ENCODE results near the gene SNAP25.

The SNAP25 gene

DNA sequence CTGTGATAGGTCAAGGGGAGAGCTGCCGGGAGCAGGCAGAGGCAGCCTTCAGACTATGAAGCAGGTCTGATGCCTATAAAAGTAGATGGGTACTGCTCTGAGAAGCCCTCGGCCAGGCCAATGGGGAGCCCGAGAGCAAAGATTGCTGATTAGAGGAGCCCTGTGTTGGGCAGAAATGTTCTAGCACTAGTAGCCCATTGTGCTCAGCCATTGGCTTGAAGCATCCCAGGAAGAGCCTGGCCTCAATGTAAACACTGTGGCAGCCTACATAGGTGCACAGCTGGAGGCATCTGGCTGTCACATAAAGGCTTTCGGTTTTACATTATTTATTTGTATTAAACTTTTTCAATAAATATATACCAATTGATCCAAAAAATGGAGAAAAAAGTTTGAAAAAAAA is 67.7 kb downstream of the SNAP25 start:
- no peak for TF ChIP-seq POLR2A (IDR thresholded peaks at IDR 0.05; ENCODE audit: low read length)
- no peak for DNase-seq

DNA sequence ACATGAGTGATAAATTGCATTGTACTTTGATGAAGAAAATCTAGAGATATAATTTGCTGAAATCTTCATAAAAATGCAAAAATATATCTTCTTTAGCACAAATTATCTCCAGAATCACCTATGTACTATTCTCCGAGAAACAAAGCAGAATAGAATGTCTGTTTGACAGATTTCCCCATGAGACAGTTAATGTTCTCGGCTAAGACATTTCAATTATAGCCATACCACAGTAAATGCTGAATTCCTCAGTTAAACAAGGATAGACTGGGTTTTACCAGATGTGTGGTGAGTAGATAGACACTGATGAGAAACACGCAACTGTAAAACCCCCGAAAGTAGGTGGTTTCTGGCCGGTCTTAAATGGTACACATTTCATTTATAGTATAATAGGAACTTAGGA is 69.8 kb downstream of the SNAP25 start:
- TF ChIP-seq GATA1 (IDR thresholded peaks at IDR 0.05; ENCODE audit: low read depth, low read length) (no peak), POLR2A (IDR thresholded peaks at IDR 0.05; ENCODE audit: low read length) (no peak)
- DNase-seq, result no peak

DNA sequence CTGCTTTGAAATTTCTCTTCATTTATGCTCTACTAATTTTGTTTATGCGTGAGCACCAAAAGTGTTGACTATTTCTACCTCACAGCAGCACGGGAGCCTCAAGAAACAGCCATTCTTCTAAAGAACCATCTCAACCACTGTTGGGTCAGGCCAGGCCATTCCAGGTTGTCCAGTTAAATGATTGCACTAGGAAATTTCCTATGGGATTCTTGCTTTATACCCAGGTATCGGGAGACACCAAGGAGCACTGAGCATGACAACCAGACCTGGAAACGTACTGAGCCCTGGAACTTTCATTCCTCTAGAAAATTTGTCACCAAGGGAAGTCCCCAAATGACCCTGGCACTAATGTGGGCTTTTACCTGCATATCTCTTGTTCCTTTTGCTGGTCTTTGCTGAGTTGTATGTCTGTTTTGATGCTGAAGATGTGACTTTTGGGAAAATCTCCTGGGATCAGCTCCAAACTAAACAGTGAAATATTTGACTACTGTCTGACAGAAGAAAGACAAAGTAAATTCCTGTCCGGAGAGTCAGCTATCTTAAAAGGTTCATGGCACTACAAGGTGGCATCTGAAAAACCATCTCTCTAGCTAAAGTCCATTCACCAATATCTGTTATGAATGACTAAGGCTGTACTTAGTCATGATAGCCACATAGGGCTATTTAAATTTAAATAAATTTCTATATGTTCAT is 70.5 kb downstream of the SNAP25 start:
- DNase-seq, result no peak
- TF ChIP-seq POLR2A (IDR thresholded peaks at IDR 0.05; ENCODE audit: low read length) (no peak), GATA1 (IDR thresholded peaks at IDR 0.05; ENCODE audit: low read depth, low read length) (no peak)

DNA sequence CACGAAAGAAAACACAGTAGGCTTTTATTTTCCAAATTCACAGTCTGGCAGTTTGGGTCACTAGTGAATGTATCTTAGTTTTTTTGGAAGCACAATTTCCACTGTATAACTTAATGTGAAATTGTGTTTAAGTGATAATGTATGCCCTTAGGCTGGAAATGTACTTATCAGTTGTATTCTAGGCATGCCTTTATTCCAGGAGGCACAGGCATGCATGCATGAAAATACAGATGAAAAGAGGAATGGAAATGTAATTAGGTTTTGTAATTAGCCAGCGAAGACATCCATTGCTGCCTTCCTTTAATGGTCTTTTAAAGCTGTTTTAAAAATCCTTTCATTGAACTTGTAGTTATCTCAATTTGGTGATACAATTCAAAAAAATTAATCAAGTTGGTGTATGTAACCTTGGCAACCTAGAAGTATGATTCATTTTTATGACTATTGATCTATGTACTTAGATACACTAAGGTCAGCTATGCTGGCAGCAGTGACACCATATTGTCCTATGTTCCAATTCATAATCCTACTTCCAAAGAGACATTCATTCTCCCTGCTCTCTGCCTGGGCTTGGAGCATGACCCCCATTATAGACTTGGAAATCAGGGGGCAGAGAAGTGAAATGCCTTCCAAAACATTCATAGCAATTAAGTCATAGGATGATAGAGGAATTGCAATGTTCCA is 73.1 kb downstream of the SNAP25 start:
- no peak for DNase-seq
- TF ChIP-seq GATA1 (IDR thresholded peaks at IDR 0.05; ENCODE audit: low read depth, low read length) (no peak), POLR2A (IDR thresholded peaks at IDR 0.05; ENCODE audit: low read length) (no peak)

DNA sequence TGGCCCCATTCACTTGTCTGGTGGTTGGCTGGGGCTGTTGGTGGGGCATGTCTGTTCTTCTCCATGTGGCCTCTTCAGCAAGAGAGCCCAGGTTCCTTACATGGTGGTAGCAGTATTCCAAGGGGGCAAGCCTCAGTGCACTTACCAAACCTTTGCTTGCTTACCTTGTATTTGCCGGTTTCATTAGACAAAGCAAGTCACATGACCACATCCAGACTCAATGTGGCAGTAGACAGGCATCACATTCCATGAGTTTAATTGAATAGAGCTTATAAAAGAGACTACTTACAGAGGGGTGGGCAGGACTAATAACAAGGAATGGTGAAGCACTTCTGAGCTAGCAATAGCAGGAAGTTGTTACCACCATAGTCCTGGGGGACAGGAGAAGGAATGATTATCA is 78.6 kb downstream of the SNAP25 start:
- no peak for DNase-seq
- TF ChIP-seq POLR2A (IDR thresholded peaks at IDR 0.05; ENCODE audit: low read length), result no peak
- TF ChIP-seq GATA1 (IDR thresholded peaks at IDR 0.05; ENCODE audit: low read depth, low read length), result no peak

DNA sequence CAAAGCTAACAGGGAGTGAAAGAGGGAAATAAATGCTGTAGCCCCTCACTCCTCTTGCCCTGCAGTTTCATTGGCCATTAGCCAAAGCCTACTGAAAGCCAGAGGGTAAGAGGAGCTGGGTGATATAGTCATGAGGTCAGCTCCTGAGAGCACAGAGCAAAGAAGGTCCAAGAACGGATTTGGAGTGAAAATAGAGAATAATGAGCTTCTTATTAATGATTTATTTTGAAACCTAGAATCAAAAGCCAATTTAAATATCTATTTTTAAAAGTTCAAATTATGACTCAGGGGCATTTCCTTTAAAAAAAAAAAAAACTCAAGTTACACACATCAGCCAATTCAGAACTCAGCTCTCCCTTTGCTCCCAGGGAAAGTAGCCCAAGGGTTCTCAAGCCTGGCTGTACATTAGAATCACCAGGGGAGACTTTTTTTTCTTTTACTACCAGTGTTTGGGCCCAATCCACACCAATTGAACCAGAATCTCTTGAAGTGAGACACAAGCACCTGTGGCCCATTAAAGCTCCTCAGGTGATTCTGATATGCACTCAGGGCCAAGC is 79.1 kb downstream of the SNAP25 start:
- DNase-seq, result no peak

DNA sequence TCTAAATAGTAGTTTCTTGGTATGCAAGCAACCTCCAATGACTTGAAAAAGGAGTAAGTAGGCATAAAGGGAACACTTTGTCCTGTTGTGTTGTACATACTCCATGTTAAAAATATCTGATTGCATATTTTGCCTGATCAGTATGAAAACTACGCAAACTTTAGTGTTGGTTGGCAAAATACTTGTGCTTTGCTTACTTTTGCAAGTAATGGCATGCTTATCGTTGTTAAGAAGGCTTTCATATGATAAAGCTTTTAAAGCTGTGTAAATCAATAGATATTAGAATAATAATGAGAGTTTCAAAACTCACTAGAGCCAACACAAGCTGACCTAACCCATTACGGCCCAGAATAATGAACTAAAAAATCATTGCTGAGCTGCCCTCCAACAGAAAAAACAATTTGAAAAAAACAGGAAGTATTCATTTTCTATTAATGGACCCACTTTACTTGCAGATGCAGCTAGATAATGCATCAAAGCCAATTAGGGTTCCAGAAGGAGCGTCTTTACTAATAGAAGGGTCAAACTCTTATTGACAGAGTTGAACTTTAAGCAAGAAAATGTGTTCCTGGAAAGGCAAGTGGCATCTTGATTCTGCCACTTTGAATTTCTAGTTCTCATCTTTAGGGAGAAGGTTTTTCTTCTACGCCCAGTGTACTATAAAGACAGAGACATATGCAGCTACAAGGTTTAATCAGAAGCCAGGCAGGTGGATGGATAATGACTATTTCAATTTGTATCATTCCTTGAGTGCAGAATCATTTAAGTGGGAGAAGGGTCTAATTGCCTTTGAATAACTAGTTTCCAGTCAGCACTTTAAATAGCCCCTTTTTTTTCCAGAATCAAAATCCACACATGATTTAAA is 82.2 kb downstream of the SNAP25 start:
- DNase-seq, result no peak
- TF ChIP-seq POLR2A (IDR thresholded peaks at IDR 0.05; ENCODE audit: low read length) (no peak), GATA1 (IDR thresholded peaks at IDR 0.05; ENCODE audit: low read depth, low read length) (no peak)

More for the DNA sequence above, 79.1 kb downstream of the SNAP25 start:
- TF ChIP-seq POLR2A (IDR thresholded peaks at IDR 0.05; ENCODE audit: low read length) (no peak), GATA1 (IDR thresholded peaks at IDR 0.05; ENCODE audit: low read depth, low read length) (no peak)

DNA sequence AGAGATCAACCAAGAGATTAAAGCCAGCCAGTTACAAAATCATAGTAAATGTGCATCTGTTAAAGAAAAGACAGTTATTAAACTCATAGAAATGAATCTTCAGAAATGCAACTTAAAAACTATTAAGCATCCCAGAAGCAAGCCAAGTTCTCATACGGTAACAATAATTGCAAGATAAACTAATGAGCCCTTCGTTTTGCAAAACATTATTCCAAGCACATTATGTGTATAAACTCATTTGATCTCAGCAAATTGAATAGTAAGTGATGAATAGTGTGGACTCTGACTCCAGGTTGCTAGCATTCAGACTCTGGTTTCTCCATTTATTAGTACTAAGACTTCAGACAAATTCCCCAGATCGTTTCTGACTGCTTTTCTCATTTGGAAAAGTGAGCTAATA is 85.2 kb downstream of the SNAP25 start:
- no peak for TF ChIP-seq GATA1 (IDR thresholded peaks at IDR 0.05; ENCODE audit: low read depth, low read length)
- no peak for TF ChIP-seq POLR2A (IDR thresholded peaks at IDR 0.05; ENCODE audit: low read length)

DNA sequence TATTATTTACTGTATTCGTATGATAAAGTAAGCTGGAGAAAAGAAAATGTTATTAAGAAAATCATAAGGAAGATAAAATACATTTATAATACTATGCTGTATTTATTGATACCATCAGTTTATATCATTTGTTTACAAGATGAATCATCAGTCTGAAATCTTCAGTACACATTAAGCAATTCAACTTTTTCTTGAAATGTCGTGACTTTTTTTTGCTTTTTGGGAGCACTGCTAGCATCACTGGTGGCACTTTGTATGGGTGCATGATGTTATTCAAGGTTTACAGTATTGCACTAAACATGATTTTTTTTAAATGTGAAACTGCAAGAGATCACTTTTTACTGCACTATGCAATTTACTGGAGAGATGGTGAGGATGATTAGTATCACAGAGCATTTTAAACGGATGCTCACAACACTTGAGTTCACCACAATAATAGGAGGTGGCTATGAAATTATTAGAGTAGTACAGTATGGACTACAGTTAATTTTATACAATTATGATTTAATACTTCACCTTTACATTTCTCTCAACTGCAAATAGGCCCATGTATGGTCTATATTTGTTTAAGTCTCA is 85.9 kb downstream of the SNAP25 start:
- no peak for DNase-seq
- TF ChIP-seq GATA1 (IDR thresholded peaks at IDR 0.05; ENCODE audit: low read depth, low read length) (no peak), POLR2A (IDR thresholded peaks at IDR 0.05; ENCODE audit: low read length) (no peak)

More for the DNA sequence above, 85.2 kb downstream of the SNAP25 start:
- DNase-seq, result no peak

DNA sequence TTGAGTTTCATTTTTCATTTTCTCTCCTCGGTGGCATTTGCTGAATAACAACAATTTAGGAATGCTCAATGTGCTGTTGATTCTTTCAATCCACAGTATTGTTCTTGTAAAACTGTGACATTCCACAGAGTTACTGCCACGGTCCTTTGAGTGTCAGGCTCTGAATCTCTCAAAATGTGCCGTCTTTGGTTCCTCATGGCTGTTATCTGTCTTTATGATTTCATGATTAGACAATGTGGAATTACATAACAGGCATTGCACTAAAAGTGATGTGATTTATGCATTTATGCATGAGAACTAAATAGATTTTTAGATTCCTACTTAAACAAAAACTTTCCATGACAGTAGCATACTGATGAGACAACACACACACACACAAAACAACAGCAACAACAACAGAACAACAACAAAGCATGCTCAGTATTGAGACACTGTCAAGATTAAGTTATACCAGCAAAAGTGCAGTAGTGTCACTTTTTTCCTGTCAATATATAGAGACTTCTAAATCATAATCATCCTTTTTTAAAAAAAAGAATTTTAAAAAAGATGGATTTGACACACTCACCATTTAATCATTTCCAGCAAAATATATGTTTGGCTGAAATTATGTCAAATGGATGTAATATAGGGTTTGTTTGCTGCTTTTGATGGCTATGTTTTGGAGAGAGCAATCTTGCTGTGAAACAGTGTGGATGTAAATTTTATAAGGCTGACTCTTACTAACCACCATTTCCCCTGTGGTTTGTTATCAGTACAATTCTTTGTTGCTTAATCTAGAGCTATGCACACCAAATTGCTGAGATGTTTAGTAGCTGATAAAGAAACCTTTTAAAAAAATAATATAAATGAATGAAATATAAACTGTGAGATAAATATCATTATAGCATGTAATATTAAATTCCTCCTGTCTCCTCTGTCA is 88.1 kb downstream of the SNAP25 start:
- TF ChIP-seq GATA1 (IDR thresholded peaks at IDR 0.05; ENCODE audit: low read depth, low read length) (no peak), POLR2A (IDR thresholded peaks at IDR 0.05; ENCODE audit: low read length) (no peak)

DNA sequence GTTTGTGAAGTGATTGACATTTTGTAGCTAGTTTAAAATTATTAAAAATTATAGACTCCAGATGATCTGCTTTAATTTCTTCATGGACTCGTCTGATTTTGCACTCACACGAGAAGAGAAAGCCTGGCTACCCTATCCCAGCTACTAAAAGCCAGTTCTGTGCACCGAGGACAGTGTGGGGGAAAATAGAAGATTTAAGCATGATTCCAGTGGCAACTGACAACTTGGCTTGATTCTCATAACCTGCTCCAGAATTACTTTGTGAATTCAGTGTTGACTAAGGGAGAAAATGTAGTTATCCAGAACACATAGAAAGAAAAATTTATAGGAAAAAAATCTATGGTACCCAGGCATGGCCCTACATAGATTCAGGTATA is 88.7 kb downstream of the SNAP25 start:
- TF ChIP-seq POLR2A (IDR thresholded peaks at IDR 0.05; ENCODE audit: low read length), result no peak
- TF ChIP-seq GATA1 (IDR thresholded peaks at IDR 0.05; ENCODE audit: low read depth, low read length), result no peak
- no peak for DNase-seq

More for the DNA sequence above, 88.1 kb downstream of the SNAP25 start:
- DNase-seq, result no peak

DNA sequence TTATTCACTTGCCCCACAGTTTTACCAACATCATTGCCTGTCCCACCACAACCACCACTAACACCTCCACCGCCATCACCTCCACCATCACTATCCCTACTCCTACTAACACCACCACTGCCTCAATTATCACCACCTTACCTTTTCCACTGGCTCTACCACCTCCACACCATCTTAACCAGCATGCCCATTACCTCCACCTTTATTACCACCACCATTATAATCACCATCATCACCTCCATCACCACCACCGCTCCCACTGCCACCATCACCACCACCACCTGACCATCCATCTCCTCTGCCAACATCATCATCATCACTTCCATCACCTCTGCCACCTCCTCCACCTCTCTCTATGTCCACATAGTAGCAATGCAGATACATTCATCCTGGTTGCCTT is 90.0 kb downstream of the SNAP25 start:
- DNase-seq, result no peak
- TF ChIP-seq POLR2A (IDR thresholded peaks at IDR 0.05; ENCODE audit: low read length) (no peak), GATA1 (IDR thresholded peaks at IDR 0.05; ENCODE audit: low read depth, low read length) (no peak)

DNA sequence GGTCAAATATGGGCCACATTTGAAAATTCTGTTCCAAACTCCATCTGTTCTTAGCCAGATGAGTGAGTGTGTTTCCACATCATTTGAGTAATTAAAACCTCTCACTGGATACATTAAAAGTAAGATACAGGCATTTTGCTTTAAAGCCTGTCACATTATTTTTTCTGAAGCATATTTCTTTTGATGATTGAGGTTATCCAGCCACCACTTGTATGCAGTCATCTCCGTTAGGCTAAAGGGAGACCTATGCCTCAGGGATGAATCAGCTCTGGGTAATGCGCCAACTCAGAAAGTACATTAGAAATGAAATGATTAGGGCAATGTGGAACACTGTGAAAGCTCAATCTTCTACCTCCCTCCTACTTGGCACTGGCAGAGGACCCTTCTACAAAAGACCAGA is 90.7 kb downstream of the SNAP25 start:
- no peak for DNase-seq
- TF ChIP-seq GATA1 (IDR thresholded peaks at IDR 0.05; ENCODE audit: low read depth, low read length) (no peak), POLR2A (IDR thresholded peaks at IDR 0.05; ENCODE audit: low read length) (no peak)

Data from erythroblast (primary cell).